NCI-H2029 (cell line): ENCODE results near the gene LRRC46.
A peak's percentile ranks its signal among the peaks of the same experiment; 100 is the strongest.

Source experiments
- DNase-seq: peaks from one replicate; lab custom pipeline; 2025; lab: John Stamatoyannopoulos, UW

The LRRC46 gene

DNA sequence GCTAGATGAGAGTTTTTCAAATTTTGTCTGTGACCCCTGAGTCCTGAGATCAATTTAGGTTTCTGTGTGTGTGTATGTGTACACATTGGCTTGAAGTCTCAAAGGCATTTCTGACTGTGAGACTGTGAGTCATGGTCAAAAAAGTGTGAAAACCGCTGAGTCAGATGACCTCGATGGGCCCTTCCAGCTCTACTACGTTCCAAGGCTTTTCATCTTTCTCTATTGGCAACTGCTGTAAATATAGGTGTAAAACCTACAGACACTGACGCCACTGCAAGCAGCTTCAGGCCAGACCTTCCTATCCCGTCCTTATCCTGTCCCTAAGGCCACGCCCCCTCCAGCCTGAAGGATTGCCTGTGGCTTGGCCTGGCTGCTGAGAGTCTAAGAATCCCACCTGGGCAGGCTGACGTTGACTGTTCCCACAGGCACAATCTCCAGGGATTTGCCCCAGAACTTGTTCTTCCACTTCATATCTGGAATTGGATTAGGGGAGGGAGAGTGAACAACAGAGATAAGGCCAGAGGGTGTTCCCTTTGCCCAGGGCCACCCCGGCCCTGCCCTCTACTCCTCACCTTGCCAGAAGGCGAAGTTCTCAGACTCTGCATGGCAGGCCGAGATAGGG is 21.2 kb upstream of the LRRC46 start:
- DNase-seq: no peak

DNA sequence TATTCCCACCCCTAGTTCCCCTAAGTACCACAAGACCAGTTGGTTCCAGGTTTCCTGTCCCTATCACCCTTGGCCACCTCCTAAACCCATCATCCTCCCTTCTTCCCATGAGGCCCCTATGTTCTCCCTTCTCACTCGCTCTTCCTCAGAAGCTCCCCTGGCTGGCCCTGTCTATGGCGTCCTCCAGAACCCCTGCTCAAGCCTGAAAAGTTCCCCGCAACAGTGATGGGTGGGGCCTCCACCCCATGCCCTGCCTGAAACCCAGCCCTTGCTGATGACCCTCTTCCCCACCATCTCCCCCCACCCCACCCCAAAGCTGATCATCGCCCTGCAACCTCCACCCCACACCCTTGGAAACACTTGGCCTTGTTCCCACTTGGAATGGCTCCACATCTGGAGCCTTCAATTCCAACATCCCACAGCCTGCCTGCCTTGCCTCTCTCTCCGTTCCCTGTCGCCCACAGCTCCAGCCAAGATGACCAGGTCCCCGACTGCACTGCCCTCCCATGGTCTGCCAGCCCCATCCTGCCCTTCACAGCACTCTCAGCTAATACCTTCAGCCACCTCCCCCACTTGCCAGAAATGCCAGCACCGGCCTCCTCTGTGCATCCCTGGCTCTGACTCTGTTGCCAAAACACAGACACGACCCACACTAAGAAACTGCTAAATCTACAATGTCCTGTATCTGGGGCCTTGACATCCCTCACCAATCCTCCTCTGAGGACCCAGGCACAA is 20.4 kb upstream of the LRRC46 start:
- no peak for DNase-seq

DNA sequence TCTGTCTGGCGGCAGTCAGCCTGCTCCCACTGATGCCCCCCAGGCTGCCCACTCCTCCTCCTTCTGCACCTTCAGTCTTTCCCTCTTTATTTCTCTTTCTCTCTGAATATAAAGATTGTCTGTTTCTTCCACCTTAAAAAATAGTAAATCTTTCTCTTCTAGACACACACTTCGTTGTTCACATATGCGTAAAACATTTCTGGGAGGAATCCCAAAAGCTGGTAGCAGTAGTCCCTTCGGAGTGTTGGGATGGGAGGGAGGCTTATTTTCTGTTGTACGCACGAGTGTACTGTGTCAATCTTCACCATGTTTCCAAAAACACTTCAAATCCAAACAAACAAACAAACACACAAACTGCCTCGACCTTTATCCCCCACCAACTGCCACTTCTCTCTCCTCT is 19.8 kb upstream of the LRRC46 start:
- DNase-seq: no peak

DNA sequence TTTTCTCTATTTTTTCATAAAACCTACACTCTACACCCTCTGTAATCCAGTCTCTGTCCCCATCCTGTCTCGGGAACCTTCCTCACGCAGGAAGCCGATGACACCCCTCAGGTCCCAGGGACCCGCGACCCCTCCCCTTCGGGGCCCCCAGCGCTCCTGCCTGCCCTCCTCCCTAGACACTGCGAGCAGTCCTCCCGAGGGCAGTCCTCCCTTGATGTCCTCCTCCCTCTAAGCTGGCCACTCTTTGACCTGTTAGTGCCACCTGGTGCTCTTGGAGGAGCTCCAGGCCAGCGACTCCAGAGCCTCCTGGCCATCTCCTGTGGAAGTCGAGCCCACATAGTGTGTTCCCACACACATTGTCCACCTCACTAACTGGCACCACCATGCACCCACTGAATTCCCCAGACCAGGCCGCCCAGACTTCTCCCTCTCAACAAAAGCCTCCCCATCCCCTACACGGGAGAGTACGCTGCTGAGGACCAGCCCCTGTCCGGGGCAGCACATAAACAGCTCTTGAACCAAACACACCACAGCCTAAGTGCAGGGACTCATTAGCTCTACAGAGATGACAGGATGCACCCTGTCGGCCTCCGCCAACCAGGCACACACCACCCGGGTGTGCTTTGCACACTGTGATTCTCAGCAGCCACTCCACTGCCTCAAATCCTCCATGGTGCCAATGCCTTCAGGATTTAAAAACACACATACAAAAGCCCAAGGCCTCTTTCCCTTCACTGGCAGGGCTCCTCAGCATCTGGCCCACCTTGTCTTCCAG is 19.1 kb upstream of the LRRC46 start:
- DNase-seq: no peak

DNA sequence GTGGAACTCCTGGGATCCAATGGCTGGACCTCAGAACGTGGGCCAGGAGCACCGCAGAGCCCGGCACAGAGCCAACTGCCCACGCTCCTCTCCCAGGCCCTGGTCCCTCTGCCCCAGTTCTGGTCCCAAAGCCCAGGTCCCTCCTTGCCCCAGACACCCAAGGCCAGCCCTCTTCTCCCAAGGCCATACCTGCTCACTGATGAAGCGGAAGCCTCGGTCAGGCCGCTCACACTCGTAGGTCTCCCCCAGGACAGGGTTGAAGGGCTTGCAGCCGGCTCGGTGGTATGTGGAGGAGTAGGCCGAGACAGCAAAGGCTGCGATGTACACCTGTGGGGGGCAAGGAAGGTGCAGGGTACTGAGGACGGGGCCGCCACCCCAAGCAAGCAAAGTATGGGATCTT is 18.4 kb upstream of the LRRC46 start:
- no peak for DNase-seq

DNA sequence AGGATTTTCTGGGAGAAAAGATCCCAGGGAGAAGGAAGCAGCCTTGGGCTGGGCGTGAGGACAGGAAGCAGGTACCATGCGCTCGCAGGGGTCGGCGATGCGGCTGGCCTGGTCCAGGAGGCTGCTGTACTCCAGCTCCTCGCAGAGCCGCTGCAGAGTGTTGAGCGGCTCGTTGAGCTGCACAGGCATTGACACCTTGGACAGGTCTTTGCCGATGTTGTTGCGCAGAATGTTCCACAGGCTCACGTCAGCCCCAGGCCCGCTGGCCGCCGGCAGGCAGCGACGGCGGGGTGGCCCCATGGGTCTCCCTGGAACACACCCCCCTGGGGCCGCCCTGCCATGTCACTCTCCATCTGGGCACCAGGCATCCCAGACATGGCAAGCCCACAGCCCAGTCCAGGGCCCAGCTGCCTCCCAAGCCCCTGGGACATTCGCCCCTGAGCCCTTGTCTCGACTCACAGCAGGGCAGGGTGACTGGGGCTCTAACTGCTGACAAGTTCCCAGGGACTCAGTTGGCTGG is 17.9 kb upstream of the LRRC46 start:
- DNase-seq: no peak

DNA sequence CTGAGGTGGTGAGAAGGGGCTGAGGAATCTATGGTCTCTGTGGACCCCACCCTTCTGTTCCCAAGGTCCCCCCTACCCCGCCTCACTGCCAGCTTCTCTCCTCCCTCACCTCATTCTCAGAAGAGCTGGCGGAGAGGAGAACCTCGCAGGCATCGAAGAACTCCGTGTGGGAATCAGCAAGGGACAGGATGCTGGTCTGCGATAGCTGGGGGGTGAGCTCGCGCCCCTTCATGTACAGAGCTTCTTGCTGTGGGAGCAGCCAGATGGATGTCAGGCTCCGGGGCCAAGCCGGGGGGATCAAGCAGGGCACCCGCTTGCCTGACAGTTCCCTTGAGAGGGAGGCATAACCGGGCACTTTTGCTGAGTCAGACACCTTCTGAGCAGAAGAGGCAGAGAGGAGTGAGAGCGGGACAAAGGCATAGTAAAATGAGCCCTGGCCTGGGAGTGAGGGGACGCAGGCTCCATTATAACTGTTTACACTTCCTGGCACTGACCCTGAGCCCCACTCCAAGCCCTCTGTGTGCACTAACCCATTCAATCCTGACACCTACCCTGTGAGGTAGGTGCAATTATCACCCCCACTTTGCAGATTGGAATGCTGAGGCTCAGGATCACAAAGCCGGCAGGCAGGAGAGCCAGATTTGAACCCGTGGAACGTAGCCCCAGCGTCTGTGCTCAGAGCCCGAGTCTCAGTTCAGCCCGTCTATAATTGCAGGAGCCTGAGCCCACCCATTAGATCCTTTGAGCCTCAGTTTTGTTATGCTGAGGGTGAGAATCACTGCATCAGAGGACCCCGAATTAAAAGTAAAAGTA is 16.2 kb upstream of the LRRC46 start:
- DNase-seq: no peak

DNA sequence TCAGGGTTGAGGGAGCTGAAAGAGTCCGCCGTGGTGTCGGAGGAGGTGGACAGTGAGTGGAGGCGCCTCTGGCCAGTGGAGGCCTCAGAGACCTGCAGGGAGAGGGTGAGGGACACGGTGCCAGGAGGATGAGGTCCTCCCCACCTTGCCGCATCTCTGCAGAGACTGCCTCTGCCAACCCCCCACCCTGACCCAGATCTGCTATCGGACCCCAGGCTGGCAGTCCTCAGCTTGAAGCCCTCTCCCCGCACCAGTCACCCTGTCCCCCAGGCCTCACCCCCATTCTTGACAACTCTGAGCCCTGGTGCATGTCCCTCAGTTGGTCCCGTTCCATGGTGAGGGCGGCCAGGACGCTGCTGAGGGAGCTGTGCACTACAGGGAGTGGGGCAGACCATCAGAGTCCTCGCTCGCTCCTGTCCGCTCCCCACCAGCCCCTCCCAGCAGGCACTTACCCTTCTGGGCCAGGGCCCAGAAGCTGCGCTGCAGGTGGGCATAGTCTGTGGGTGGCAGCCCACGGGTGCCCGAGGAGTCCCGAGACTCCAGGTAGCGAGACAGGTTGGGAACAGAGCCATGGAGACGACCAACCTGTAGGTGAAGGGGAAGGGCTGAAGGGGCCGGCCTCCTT is 15.2 kb upstream of the LRRC46 start:
- no peak for DNase-seq

DNA sequence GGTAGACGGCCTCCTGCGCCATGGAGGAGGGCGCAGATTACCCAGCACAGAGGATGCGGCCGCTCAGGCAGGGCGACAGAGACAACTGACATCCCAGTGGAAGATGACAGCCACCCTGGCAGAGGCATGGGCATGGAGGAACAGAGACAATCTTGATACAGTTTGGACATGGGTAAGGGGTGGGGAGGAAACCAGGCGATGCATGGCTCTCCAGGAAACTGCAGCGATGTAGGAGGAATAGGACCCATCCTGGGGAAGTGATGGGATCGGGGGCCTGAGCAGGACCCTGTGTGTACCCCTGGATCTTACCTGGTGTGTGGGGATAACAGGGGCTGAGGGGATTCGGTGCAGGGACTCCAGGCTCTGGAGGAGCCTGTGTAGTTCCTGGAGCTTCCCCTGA is 14.5 kb upstream of the LRRC46 start:
- no peak for DNase-seq

DNA sequence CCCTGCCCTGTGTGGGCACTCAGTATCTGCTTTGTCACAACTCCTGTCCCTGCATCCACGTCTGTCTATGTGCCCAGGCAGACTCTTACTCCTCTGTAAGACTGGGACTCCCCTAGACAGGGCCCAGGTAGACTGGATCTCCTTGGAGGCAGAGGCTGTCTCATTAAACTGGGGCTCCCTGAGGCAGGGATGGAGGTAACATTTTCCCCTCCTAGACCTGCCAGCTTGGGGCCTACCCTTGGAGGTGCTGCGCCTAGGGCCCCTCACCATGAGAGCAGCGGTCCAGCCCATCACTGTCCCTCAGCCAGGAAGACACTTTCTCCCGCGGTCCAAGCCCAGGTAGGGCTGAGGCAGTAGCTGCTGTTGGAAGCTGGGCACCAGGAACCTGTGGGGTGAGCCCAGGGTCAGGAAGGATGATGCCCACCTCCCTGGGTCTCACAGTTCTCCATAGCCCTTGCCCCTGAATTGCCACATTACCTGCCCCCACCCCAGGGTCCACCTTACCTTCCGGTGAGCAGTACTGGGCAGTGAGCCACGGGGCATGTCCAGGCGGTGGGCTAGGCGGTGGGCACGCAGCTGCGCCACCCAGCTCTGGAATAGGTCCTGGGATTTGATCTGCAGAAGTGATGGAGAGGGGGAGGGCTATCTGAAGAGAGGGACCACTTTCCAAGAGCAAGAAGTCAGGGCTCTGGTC is 13.3 kb upstream of the LRRC46 start:
- no peak for DNase-seq

DNA sequence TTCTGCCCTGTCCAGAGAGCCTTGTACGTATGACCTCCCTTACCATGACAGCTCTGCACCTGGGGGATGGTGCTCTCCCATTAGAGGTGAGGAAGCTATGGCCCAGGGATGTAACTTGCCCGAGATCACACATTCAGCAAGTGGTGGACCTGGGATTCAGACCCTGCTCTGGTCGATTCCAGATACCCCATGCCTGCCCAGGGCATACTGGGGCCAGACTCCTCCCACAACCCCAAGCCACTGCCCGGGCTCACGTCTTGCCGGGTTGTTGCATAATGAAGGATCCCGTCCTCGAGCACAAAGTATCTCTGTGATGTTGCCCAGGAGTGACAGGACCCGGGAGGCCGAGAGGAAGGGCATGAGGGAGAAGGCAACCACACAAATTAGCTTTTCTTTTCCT is 12.0 kb upstream of the LRRC46 start:
- DNase-seq: no peak

DNA sequence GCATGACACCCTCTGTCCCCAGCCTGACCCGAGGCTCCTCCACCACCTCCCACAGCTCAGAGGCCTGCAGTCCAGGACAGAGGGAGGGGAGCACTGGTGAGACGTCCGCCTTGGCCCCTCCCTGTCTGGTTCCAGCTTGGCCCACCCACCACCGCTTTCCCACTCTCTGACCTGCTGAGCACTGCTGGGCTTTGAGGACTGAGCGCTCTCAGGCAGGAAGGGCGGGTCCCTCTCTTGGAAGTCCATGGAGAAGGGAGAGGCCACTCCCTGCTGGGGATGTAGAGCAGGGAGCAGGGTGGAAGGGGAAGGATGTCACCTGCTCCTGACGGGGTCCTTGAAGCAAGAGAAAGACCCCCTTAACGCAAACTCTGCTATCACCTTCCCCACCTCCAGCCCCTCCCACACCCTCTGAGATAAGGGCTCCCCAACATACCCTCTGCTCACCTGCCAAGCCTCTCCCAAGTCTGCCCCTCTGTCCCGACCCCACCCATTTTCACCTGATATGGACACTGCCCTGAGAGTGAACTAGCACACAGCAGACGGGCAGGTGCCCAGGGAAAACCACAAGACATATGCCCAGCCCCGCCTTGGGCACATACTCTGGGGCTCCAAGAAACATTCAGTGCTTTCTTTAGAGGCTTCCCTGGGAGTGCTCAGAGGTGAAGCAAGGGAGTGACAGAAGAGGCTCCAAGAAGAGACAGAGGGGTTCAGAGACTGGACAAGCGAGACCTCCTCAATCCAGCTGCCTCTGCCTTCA is 11.3 kb upstream of the LRRC46 start:
- no peak for DNase-seq

DNA sequence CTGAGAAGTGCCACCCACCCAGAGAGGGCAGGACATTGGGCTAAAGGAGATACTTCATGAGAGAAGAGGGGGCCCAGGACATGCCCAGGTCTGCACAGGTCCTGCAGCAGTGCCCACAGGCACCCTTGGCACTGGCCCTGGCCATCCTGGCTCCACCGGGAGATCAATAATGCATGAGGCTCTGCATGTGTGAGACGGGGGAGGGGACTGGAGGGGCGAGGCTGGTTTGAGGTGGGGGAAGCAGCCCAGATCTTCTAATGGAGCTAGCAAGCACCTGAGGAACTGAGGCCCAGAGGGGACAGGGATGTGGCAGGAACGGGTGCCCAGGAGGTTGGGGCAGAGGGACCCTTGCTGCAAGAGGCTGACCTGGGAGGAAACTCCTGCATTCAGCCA is 10.4 kb upstream of the LRRC46 start:
- DNase-seq: no peak

DNA sequence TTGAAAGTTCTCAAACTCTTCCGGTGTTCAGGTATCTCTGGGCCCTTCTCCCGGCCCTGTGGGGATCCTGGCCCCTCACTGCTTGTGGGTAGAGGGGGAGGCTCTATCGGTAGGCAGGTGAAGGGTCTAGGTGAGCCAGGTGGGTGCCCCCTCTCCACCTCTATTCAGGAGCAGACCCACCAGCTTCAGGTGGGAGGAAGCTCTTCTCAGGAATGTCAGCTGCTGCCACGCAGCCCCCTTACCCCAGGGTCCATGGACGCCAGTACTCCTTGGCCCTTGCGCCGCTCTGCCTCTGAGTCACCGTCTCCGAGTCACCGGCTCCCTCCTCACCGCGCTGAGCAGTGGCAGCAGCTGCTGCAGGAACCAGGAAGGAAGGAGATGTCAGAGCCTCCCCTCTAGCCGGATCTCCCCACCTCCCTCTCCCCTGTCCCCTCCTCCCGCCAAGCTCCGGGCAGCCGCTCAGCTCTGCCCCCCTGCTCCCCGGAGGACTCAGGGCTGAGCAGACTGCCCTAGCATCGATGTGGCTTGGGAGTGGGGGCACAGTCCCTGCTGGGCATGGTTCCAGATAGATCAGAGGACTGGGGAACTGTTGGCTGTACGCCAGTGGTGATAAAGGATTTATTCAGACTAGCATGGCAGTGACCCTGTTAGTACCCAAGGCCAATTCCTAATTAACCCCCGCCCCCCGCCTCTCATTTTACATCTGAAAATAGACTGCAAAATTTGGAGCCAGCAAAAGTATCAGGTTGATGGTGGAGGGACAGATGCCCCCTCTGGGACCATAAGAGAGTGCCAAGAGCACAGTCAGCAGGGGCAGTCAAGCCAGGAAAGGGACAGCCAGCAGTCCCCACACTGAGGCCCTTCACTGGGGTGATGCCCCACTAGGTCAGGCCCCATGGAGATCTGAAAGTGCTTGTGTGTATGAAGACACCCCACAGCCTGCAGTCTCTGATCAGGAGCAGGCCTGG is 9.8 kb upstream of the LRRC46 start, which contains the start of gene OSBPL7:
TSS of gene OSBPL7 (minus strand) at position 371 of the 968 bp plus-strand sequence. CDS start 1,516 bp downstream, outside the sequence.
- DNase-seq: peak; percentile 47

DNA sequence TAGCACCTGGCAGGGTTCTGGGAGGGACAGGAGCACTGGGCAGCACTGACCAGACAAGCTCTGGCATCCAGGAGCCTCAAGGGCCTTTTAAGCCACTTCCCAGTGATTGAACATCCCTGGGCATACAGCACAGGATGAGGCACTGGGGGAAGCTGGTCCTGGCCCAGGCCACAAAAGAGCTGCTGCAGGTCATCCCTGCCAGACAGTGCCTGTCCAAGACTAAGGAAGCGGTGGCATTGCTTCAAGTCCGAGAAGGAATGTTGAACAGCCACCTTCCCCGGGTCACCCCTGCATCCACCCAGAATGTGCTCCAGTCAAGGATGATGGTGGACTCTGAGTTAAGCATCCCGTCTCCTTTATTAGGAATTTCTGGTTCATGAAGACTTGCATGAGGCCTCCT is 8.7 kb upstream of the LRRC46 start:
- DNase-seq: no peak

DNA sequence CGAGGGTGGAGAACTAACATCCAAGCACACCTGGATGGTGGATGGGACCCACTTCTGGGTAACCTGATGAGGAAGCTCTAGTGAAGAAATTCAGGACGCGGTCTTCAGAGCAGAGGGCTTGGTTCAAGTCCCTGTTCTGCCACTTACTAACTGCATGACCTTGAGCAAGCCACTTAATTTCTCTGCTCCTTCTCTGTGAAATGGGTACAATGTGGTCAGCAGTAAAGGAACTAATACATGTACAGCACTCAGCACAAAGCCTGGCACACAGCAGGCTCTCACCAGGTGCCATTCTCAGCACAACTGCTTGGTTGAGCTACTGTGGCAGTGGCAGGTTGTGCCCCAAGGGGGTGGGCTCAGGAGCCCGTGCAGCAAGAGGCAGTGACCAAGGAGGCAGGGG is 8.0 kb upstream of the LRRC46 start:
- no peak for DNase-seq

DNA sequence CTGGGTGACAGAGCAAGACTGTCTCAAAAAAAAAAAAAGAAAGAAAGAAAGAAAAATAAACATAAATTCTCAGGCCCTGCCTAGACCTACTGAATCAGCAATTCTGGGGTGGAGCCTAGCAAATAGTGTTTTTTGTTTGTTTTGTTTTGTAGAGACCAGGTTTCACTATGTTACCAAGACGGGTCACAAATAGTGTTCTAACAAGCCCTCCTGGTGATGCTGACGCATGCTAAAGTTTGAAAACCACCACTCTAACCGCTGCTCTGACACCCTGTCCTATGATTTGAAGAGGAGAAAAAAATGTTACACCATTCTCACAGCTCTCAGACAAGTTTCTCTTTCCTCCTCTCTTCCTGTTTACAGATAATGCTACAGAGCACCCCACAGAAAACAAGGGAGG is 1.6 kb upstream of the LRRC46 start:
- no peak for DNase-seq

DNA sequence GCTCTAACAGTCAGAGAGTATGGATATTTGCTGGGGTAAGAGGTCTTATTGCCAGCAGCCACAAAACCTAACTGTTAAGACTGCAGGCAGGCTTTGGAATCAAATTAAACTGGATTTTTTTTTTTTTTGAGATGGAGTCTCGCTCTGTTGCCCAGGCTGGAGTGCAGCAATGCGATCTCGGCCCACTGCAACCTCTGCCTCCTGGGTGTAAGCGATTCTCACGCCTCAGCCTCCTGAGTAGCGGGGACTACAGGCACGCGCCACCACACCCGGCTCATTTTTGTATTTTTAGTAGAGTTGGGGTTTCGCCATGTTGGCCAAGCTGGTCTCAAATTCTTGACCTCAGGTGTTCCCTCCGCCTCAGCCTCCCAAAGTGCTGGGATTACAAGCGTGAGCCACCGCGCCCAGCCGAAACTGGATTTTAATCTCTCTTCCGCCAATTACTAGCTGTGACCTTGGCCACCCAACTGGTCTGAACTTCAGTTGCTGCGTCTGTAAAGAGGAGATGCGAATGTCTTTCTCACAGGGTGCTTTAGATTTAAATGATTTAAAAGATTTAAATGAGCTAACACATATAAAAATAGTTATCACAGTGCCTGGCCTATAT is 971 bp upstream of the LRRC46 start:
- no peak for DNase-seq

DNA sequence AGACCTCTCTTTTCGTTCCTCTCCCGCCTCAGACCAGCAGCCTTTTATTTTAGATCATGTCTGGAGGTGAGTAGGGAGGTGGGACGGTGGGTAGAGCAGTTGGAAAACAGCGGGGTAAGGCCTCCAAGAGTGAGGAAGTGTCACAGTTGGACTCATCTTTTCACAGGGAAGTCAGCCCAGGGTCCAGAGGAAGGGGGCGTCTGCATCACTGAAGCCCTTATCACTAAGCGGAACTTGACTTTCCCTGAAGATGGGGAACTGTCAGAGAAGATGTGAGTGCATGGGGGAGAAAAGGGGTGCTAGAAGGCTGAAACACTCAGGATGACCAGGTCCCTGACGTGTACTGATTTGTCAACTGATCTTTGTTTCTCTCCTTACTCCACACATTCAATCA is 461 bp downstream of the LRRC46 start:
- DNase-seq: no peak
